SIG-M5 (cell line): ENCODE data around the gene DCLK2.
"Not testable (repeated sequence)": the region's sequence is repeated elsewhere in the genome, so short reads cannot be mapped to it uniquely, and the experiment has no call there.

Experiments
- DNase-seq: peaks from one replicate; lab custom pipeline; 2025; lab: John Stamatoyannopoulos, UW

DCLK2 gene

GRCh38 chr4:150155391-150155790 lies 77.1 kb downstream of the DCLK2 start:
- DNase-seq = no peak

GRCh38 chr4:150156543-150156942 lies 78.3 kb downstream of the DCLK2 start:
- no peak for DNase-seq

GRCh38 chr4:150158041-150158440 lies 79.8 kb downstream of the DCLK2 start:
- no peak for DNase-seq

GRCh38 chr4:150160473-150160872 lies 82.2 kb downstream of the DCLK2 start:
- DNase-seq = no peak

- no peak for DNase-seq
These were observed 82.9 kb downstream of the DCLK2 start for GRCh38 chr4:150161109-150161508.

- not testable (repeated sequence) for DNase-seq
These were observed 83.8 kb downstream of the DCLK2 start for GRCh38 chr4:150162020-150162419.

GRCh38 chr4:150164055-150164454 lies 85.8 kb downstream of the DCLK2 start:
- DNase-seq = no peak

- no peak for DNase-seq
These were observed 86.8 kb downstream of the DCLK2 start for GRCh38 chr4:150164956-150165629.

- no peak for DNase-seq
These were observed 88.8 kb downstream of the DCLK2 start for GRCh38 chr4:150167054-150167453.

- no peak for DNase-seq
These were observed 95.2 kb downstream of the DCLK2 start for GRCh38 chr4:150173432-150173861.

- no peak for DNase-seq
These were observed 95.7 kb downstream of the DCLK2 start for GRCh38 chr4:150173982-150174398.

- no peak for DNase-seq
These were observed 98.3 kb downstream of the DCLK2 start for GRCh38 chr4:150176547-150176946.

GRCh38 chr4:150178161-150178560 lies 99.9 kb downstream of the DCLK2 start:
- no peak for DNase-seq

GRCh38 chr4:150181536-150181935 lies 103.3 kb downstream of the DCLK2 start:
- no peak for DNase-seq

- DNase-seq = no peak
These were observed 104.5 kb downstream of the DCLK2 start for GRCh38 chr4:150182794-150183193.

- DNase-seq = not testable (repeated sequence)
These were observed 106.8 kb downstream of the DCLK2 start for GRCh38 chr4:150185033-150185432.

GRCh38 chr4:150192986-150193385 lies 114.7 kb downstream of the DCLK2 start:
- DNase-seq = no peak

- not testable (repeated sequence) for DNase-seq
These were observed 119.0 kb downstream of the DCLK2 start for GRCh38 chr4:150197256-150197655.

- no peak for DNase-seq
These were observed 120.8 kb downstream of the DCLK2 start for GRCh38 chr4:150199056-150199455.

GRCh38 chr4:150205016-150205415 lies 126.8 kb downstream of the DCLK2 start:
- DNase-seq = no peak

GRCh38 chr4:150206265-150206664 lies 128.0 kb downstream of the DCLK2 start:
- no peak for DNase-seq

GRCh38 chr4:150206954-150207353 lies 128.7 kb downstream of the DCLK2 start:
- no peak for DNase-seq

GRCh38 chr4:150207871-150208270 lies 129.6 kb downstream of the DCLK2 start:
- DNase-seq = no peak

GRCh38 chr4:150209140-150209829 lies 131.0 kb downstream of the DCLK2 start:
- DNase-seq = no peak
